Ovary (tissue), 3 donors: ENCODE measurements around the gene GPR108.

Source experiments
- CTCF ChIP-seq, 3 donors: fragments of 450-650 bp in 2 of 3; fragments of 200-600 bp in 1 of 3; IDR thresholded peaks; one replicate each; pipeline versions ENCODE4 v1.5.1 to v1.8.0; 2016 to 2022; ENCODE audit warnings: antibody characterized with exemption in 3 of 3, mild to moderate bottlenecking in 1 of 3
- POLR2A ChIP-seq: fragments of 450-650 bp; IDR thresholded peaks from one replicate; pipeline ENCODE4 v1.6.1; 2017; ENCODE audit warnings: antibody characterized with exemption, mild to moderate bottlenecking, moderate library complexity
- donor health status: DM: no; HTN: no; CAD: no.

GRCh38 chr19:6760606-6761005, 23.2 kb upstream of the GPR108 start:
- TF ChIP-seq CTCF (IDR thresholded peaks at IDR 0.05) (no peak), POLR2A (no peak)
